Ishikawa (cell line): ENCODE measurements around the gene LYRM4.

ENCODE experiments used
- CEBPB ChIP-seq: IDR thresholded peaks from 2 replicates; pipeline ENCODE4 v1.6.1; 2012
- CREB1 ChIP-seq: IDR thresholded peaks from 2 replicates; pipeline ENCODE4 v1.6.1; 2012; ENCODE audit warnings: low read depth
- EGR1 ChIP-seq: IDR thresholded peaks from 2 replicates; pipeline ENCODE4 v1.6.1; 2012
- EP300 ChIP-seq: IDR thresholded peaks from 2 replicates; pipeline ENCODE4 v1.6.1; 2012; ENCODE audit warnings: borderline replicate concordance
- FOXM1 ChIP-seq: IDR thresholded peaks from 2 replicates; pipeline ENCODE4 v1.6.1; 2012; ENCODE audit warnings: low read depth, borderline replicate concordance
- NFIC ChIP-seq: IDR thresholded peaks from 2 replicates; pipeline ENCODE4 v1.6.1; 2012
- RAD21 ChIP-seq: IDR thresholded peaks from 2 replicates; pipeline ENCODE4 v1.6.1; 2012; ENCODE audit warnings: low read depth
- TAF1 ChIP-seq: IDR thresholded peaks from 2 replicates; pipeline ENCODE4 v1.6.1; 2012; ENCODE audit warnings: low read depth, mild to moderate bottlenecking
- TCF12 ChIP-seq: IDR thresholded peaks from 2 replicates; pipeline ENCODE4 v1.6.1; 2012; ENCODE audit warnings: low read depth
- TEAD4 ChIP-seq: IDR thresholded peaks from 2 replicates; pipeline ENCODE4 v1.6.1; 2012
- YY1 ChIP-seq: IDR thresholded peaks from 2 replicates; pipeline ENCODE4 v1.6.1; 2012; ENCODE audit warnings: low read depth
- ZBTB7A ChIP-seq: IDR thresholded peaks from 2 replicates; pipeline ENCODE4 v1.6.1; 2012; ENCODE audit warnings: low read depth
- TF ChIP-seq, protein P1 (sequence below): IDR thresholded peaks from 2 replicates; pipeline ENCODE4 v1.6.1; 2012
- TF ChIP-seq, protein P2 (sequence below): IDR thresholded peaks from 2 replicates; pipeline ENCODE4 v1.6.1; 2012; ENCODE audit warnings: low read depth, mild to moderate bottlenecking
- TF ChIP-seq, protein P3 (sequence below): IDR thresholded peaks from 2 replicates; pipeline ENCODE4 v1.6.1; 2012

The LYRM4 gene

DNA sequence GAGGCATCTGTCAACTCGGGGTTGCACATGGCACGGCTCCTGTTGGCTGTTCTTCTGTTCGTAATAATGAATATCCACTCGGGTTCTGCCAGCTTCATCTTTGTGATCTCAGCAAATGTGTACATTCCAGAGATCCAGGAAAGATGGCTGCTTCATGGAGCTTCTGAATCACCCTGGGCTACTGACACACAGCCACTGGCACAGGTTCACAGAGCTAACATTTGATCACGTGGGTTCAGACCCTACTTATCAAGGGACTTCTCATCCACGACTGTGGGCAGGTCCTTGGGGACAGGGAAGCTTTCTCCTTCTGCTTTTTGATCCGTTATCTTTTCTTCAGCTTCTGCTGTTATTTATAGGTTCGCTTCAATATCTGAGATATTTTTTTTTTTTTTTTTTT, 157.5 kb downstream of the LYRM4 start:
- TF ChIP-seq ZBTB7A, result no peak

DNA sequence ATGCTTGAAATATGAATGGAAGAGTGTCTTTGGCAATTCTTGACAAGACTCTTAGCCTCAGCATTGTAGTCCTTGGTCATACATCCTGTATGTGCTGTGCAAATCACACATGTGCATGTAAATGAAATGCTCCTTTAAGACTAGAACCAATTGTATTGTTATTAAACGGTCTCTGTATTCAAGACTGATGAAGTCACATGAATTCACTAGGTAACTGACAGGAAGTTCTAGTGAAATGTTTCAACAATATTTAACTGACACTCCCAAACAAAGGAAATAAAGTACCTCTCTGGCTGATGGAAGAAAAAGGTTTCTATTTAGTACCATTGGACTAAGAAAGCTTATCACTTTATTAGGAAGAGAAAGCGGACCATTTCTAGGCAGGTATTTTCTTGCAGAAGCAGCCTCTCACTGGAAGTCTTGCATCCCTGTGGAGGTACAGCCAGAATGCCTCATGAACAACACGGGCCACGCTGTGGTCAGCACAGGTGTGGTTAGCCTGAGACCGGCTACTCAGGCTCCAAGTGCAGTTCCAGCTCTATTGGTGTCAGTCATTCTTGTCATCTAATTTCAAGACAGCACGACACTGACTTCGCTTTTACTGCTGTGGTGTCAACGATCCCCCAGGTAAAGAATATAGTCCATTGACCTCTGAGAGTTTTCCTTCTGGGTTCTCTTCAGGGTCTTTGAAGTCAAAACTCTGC, 158.3 kb downstream of the LYRM4 start:
- TF ChIP-seq ZBTB7A, result no peak
- no peak for TF ChIP-seq NFIC
- TF ChIP-seq, protein P1, sequence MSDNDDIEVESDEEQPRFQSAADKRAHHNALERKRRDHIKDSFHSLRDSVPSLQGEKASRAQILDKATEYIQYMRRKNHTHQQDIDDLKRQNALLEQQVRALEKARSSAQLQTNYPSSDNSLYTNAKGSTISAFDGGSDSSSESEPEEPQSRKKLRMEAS, result no peak
- no peak for TF ChIP-seq CREB1
- no peak for TF ChIP-seq YY1
- TF ChIP-seq, protein P2, sequence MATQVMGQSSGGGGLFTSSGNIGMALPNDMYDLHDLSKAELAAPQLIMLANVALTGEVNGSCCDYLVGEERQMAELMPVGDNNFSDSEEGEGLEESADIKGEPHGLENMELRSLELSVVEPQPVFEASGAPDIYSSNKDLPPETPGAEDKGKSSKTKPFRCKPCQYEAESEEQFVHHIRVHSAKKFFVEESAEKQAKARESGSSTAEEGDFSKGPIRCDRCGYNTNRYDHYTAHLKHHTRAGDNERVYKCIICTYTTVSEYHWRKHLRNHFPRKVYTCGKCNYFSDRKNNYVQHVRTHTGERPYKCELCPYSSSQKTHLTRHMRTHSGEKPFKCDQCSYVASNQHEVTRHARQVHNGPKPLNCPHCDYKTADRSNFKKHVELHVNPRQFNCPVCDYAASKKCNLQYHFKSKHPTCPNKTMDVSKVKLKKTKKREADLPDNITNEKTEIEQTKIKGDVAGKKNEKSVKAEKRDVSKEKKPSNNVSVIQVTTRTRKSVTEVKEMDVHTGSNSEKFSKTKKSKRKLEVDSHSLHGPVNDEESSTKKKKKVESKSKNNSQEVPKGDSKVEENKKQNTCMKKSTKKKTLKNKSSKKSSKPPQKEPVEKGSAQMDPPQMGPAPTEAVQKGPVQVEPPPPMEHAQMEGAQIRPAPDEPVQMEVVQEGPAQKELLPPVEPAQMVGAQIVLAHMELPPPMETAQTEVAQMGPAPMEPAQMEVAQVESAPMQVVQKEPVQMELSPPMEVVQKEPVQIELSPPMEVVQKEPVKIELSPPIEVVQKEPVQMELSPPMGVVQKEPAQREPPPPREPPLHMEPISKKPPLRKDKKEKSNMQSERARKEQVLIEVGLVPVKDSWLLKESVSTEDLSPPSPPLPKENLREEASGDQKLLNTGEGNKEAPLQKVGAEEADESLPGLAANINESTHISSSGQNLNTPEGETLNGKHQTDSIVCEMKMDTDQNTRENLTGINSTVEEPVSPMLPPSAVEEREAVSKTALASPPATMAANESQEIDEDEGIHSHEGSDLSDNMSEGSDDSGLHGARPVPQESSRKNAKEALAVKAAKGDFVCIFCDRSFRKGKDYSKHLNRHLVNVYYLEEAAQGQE, result no peak
- TF ChIP-seq, protein P3, sequence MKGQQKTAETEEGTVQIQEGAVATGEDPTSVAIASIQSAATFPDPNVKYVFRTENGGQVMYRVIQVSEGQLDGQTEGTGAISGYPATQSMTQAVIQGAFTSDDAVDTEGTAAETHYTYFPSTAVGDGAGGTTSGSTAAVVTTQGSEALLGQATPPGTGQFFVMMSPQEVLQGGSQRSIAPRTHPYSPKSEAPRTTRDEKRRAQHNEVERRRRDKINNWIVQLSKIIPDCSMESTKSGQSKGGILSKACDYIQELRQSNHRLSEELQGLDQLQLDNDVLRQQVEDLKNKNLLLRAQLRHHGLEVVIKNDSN, result no peak
- TF ChIP-seq CEBPB, result no peak
- TF ChIP-seq TCF12, result no peak
- no peak for TF ChIP-seq FOXM1
- no peak for TF ChIP-seq TAF1
- no peak for TF ChIP-seq EGR1
- no peak for TF ChIP-seq EP300
- no peak for TF ChIP-seq RAD21
- TF ChIP-seq TEAD4, result no peak

DNA sequence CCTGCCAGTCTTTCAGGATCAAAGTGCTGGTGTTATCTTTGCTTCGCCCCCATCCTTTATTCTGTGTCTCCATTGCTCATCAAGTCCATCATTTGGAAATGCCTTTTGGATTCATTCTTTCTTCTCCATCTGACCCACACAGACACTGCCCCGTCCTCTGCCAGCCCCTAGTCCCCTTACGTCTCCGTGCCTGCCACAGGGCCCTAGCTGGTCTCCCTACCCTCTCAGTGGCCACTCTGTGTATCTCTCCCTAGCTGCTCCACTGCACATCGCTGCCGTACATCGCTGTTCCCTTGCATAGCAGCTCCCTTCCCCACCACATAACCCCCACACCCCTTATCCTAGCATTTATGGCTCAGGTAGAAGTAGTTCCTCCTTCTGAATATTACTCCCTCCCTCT, 159.9 kb downstream of the LYRM4 start:
- TF ChIP-seq TEAD4, result no peak
- TF ChIP-seq CREB1, result no peak

DNA sequence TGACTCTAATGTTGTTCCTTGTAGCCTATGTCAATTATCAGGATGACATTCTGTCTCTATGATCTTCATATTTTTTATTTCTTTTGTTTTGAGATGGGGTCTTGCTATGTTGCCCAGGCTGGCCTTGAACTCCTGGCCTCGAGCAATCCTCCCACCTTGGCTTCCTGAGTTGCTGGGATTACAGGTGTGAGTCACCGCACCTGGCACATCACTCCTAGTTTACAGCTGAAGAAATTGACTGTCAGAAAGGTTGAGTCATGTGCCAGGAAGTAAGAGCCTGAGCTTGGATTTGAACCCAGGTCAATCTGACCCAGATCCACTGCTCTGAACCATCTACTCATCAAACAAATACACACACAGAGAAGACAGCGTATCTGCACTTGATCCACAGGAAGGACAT, 161.2 kb downstream of the LYRM4 start:
- TF ChIP-seq FOXM1, result no peak
- TF ChIP-seq NFIC, result no peak
- TF ChIP-seq, protein P3, result no peak
- TF ChIP-seq, protein P1, result no peak
- no peak for TF ChIP-seq TCF12
- no peak for TF ChIP-seq ZBTB7A
- TF ChIP-seq, protein P2, result no peak
- TF ChIP-seq EP300, result no peak
- no peak for TF ChIP-seq CEBPB
- TF ChIP-seq YY1, result no peak
- no peak for TF ChIP-seq TAF1
- no peak for TF ChIP-seq RAD21
- no peak for TF ChIP-seq TEAD4
- TF ChIP-seq CREB1, result no peak
- no peak for TF ChIP-seq EGR1

DNA sequence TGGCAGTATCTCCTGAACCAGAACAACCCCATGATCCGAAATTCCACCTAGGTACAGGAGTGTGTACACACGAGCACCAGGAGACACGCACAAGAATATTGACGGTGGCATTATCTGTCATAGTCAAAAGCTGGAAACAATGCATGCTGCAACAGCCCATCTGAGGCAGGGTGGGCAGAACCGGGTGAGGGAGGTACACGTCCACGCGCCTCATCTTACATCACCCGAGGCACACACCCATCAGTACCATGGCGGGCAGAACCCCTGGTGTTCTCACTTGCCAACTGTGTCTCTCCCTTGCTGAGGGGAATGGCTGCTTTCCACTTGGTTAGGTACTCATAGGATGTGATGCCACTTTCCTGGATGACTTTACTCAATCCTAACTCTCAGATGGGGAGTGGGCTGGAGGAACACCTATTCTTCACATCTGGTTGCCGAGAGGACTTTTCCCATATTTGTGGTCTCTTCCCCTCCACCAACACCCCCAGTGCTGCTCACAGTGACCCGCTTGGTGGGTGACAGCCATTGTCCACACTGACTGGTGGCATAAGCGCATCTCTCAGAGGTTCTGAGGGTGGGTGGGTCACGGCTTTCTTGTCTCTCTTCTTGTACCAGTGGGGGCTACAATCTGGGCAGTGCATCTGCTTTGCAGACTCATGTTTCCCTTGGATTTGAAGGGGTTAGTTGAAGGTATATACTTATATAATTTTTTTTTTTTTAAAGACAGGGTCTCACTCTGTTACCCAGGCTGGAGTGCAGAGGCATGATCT, 162.1 kb downstream of the LYRM4 start:
- TF ChIP-seq EP300 (no peak), CEBPB (no peak)

DNA sequence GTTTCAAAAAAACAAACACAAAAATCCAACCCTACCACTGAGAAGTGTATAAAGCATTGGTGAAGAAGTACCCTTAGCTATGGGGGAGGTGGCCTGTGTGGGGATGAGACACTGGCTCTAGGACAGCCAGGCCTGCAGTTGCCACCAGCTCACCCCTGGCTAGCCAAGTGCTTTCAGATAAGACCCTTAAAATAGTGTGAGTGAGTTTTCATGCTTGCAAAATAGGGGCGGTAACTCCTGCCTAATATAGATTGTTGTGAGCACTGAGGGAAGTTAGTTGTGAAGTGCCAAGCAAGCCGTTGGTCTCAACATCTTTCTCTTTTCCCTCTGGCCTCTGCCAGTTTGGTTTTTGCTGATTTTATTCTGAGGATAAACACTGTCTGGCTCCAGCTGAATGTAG, 164.3 kb downstream of the LYRM4 start:
- TF ChIP-seq RAD21, result no peak
- TF ChIP-seq, protein P3, result no peak
- TF ChIP-seq YY1, result no peak
- no peak for TF ChIP-seq EGR1
- TF ChIP-seq, protein P1, result no peak
- no peak for TF ChIP-seq TEAD4
- no peak for TF ChIP-seq NFIC
- TF ChIP-seq EP300, result no peak
- TF ChIP-seq TCF12, result no peak
- no peak for TF ChIP-seq FOXM1
- TF ChIP-seq, protein P2, result no peak
- TF ChIP-seq CEBPB, result no peak
- no peak for TF ChIP-seq TAF1
- TF ChIP-seq CREB1, result no peak
- no peak for TF ChIP-seq ZBTB7A
